Dedifferentiated amniotic fluid mesenchymal stem cell (primary cell): ENCODE measurements around the gene SUFU.
A peak's percentile ranks its signal among the peaks of the same experiment; 100 is the strongest.

Experiments
- DNase-seq: peaks from one replicate; pipeline ENCODE4 v3.0.0-alpha.2; 2016; ENCODE audit errors: extremely low spot score

The SUFU gene

GRCh38 chr10:102596506-102596971, 92.8 kb downstream of the SUFU start:
- peak; percentile 26 for DNase-seq

DNA sequence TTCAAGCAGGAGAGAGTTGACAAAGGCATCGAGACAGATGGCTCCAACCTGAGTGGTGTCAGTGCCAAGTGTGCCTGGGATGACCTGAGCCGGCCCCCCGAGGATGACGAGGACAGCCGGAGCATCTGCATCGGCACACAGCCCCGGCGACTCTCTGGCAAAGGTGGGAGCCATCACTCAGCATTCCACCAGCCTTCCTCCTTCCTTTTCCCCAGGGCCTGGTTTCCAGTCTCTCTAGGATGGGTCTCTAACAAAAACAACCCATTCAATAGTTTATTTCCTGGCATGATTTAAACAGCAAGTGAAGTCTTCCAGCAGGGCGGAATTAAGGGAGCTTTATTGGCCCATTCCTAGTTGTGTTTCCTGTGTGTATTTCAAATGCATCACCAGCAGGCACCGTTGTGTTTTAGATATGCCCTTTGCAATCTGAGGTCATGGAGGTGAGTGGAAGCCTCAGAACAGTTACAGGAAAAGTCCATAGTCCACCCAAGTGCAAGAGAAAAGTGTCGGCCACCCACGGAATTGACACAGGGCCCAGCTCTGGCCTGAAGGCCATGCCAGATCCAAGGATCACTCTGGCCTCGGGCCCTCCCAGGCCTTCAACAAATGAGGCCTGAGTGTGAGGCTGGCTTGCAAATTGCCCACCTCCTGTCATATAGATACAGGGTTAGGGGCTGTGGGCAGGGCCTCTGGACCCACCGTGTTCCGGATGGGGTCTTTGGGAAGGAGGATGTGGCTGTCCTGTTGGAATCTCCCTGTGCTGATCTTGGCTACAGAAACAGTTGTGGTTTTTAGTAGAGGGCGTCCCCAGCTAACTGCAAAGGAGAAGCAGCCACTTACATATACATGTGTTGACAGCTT, 93.6 kb downstream of the SUFU start:
- no peak for DNase-seq

- no peak for DNase-seq
Measured at GRCh38 chr10:102598243-102598642, 94.5 kb downstream of the SUFU start.

DNA sequence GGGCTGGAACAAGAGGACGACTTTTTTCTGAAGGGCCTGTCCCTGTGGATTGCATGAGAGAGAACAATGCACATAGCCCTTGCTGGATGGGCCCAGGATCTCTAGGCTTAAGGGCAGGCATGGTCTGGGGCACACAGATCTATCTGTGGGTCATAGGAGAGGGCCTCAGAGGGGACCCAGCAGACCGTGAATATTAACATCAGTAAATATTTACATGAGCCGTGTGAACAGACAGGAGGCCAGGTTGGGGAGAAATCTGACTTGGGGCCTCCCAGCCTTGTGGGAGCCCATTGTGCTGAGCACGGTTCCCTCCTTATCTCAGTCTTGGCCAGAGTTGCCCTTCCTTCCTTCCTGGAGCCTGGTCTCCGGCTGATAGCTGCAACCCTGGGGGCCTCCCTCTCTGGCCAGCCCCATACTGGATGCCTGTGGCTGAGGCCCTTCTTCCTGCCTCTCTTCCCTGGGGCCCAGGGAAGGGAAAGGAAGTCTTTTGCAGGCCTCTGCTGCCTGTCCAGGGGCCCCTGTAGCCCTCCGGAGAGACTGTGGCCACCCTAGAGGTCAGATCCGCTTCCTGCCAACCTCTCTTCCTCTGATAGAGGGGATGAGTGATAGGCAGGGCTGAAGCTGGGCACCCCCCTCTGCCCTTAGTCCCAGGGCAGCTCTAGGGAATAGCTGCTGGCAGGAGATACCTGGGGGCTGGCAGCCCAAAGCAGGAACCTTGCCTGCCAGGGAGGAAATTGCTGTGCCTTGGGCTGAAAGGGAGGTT, 96.0 kb downstream of the SUFU start:
- DNase-seq: no peak

GRCh38 chr10:102600816-102601215, 97.0 kb downstream of the SUFU start:
- DNase-seq: no peak

DNA sequence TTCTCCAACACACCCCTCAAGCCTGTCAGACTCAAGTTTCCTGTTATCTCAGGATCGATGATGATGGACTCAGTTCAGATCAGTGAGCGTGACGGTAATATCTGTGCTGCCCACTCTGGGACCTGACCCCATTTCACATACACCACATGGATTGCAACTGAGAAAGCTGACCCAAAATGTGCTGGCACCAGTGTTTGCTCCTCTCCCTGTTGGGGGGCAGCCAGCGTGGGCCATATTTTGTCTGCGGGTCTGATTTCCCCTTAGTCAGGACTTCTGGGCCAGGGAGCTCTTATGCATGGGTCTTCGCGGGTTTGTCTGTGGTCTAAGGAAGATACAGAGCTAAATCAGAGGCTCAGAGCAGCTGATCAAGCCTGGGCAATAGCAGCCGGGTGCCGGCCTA, 97.9 kb downstream of the SUFU start:
- no peak for DNase-seq

DNA sequence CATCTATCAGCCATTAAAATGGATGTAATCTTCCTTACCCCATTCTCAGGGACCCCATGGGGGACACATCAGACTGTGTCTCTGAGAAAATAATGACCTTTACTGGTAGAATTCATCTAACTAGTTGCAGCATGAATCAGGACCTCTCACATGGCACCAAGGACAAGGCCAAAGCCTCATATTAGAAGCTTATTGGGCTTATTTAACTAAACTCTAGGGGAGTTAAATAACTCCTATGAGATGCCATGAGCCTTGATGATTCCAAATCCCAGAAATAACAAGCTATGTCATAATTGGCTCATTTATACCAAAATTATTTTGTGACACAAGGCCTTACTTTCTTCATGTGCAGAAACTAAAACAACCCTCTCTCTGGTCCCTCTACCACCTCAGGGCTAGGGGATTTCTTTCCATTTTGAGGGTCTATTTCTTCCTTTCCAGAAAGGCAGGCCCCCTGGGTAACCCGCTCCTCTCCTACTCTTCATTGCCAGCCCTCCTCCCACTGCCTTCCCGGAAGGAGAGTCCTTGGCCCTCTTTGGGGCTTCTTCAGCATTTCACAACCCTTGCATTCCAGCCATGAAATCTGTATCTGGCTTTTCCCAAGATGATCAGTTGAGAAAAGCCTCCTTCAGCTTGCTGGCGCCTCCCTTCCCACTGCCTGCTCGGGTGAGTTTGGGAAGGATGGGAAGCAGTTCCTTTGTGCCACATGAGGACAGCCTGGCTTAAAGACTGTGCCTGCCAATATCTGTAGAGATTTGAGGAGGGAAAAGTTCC, 98.7 kb downstream of the SUFU start:
- peak; percentile 40 for DNase-seq

GRCh38 chr10:102603946-102604345, 100.2 kb downstream of the SUFU start:
- no peak for DNase-seq

- DNase-seq: no peak
Measured at GRCh38 chr10:102604439-102604841, 100.7 kb downstream of the SUFU start.

DNA sequence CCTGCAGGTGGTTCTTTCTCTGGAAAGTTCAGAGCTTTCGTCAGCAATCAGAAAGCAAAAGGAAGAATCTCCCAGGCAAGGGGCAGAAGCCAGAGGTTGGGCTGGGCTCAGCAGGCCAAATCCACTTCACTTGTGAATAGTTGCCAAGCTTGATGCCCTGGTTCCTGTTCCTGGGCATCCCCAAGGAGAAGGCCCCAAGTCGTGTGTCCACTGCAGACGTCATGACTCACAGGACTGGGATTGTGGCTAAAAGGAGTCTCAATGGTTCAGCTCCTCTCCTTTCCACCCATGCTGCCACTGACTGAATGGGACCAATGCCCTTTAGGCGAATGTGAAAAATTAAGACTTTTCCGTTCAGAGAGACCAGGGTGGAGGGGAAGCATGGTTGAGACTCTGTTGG, 101.9 kb downstream of the SUFU start:
- no peak for DNase-seq

GRCh38 chr10:102608487-102608886, 104.7 kb downstream of the SUFU start:
- DNase-seq: no peak

DNA sequence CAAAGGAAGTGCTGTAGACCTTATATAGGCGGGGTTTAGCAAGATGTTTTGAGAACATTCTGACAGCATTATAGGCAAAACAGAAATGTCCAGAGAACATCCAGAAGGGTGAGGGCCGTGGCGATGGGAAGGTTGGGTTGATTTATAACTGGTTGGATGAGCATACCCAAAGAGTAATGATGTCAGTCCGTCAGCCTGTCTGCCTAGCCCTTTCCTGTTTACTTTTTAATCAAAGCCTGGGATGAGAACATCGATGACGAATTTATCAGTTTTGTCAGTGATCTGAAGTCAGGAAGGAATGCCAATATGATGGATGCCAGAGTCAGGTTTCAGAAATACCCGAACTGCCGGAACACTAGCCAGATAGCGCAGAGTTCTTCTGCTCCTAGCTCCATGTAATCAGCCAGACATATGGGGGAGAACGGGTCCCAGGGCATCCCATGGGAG, 106.7 kb downstream of the SUFU start:
- DNase-seq: no peak

DNA sequence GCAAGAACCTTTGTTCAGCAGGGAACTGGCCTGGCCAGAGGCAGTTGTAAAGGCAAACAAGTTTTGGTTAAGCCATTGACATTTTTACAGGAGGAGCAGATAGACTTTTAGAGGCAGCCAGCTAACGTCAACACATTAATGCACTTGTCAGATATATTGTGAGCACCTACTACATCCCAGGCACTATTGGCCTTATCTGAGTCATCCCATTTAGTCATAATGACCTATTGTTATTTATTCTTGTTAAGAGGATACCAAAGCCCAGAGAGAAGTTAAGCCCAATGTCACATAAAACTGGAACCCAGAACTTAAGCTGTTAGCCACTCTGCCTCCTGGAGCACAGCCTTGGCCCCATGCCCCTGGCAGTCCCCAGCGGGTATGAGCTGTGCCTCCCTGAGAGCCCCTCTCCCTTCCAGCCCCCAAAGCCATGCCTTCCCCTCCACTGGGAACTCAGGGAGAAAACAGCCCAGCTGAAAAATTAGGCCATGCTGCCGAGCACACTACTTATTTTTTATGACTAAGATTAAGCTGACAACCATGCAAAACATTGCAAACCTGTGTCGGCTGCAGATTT, 107.8 kb downstream of the SUFU start:
- no peak for DNase-seq

DNA sequence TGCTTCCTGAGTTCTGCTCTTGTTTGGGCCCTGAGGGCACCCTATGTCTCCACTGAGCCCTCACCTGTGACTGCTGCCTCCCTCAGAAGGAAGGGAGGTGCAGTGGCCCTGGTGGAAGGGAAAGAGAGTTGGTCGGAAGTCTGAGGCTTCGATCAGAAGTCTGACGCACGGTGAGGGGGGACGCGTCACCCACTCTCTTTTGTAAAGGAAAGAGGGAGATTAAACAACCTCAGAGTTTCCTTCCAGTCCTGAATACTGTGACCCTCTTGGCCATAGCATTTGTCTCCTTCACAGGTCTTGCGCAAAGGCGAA, 109.1 kb downstream of the SUFU start:
- DNase-seq: no peak

DNA sequence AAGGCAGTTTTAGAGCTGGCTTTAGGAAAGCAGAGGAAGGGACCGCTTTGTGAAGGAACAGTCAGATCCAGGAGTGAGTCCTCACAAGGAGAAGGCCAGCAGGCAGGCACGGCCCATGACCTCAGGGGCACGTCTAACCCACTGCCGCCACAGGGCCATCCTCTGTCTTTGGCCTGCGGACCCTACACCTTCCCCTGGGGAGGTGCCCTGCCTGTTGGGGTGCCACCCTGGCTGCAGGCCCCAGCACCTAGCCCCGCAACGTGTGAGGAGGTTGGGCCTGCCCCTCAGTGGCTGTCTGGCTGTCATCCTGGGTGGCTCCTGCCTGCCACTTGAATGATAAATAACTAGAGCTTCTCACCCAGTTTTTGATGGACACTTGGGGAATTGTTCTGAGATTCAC, 109.5 kb downstream of the SUFU start:
- DNase-seq: no peak

- DNase-seq: no peak
Measured at GRCh38 chr10:102613785-102614184, 110.0 kb downstream of the SUFU start.

DNA sequence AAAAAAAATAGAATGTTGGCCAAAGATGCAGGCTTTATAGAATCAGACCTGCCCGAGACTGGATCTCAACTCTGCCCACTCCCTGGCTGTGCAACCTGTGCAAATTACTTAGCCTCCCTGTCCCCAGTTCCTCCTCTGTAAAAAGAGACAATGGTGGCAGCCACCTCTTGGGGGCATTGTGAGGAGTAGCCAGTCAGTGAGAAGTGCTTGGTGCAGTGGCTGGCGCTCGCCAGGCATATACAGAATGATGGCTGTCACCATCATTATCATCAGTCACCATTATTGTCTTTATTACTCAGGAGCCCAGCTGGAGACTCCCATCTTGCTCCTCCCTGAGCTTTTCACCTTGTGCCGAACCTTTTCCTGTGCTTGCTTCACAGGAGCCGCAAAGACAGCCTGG, 111.1 kb downstream of the SUFU start:
- no peak for DNase-seq

- no peak for DNase-seq
Measured at GRCh38 chr10:102615361-102615760, 111.6 kb downstream of the SUFU start.

GRCh38 chr10:102616066-102616770, 112.4 kb downstream of the SUFU start:
- DNase-seq: no peak

GRCh38 chr10:102617041-102617440, 113.3 kb downstream of the SUFU start:
- no peak for DNase-seq

DNA sequence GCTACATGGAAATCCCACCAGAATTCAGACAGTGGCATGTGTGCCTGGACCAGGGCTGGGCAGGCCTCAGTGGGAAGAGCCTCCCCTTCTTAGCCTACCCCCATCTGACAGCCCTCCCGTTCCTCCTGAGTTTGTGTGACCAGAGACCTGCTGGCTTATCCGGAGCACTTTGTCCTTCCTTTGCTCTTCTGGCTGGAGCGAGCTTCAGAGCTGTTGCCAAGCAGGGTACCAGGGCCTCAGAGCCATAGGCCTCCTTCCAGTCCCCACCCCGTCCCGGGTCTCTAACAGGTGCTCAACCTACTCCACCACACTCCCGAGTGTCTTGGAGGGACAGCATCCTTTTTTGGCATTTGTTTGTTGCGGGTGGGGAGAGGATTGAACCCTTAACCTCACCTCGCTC, 114.0 kb downstream of the SUFU start:
- DNase-seq: no peak
